ENCODE data around the gene SLITRK3.
"Not testable (repeated sequence)": the region's sequence is repeated elsewhere in the genome, so short reads cannot be mapped to it uniquely, and the experiment has no call there.

Gene SLITRK3

DNA sequence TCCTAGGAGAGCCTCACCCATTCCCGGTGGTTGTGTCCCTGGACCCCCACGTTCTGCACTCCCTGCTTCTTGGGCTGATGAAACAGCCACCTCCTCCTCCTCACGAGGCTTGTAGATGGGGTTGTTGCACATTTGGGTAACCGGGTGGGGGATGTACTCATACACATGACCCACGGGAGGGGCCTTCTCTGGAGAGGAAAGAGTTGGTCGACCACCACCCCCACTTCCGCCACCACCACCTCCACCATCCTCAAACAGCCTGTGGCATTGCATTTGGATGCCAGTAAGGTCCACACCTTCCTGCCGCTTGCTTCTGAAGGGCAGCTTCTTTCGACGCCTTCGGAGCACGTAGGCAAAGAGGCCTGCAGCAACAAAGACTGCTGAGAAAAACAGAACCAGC is 7.7 kb downstream of the SLITRK3 start:
- no peak for DNase-seq

DNA sequence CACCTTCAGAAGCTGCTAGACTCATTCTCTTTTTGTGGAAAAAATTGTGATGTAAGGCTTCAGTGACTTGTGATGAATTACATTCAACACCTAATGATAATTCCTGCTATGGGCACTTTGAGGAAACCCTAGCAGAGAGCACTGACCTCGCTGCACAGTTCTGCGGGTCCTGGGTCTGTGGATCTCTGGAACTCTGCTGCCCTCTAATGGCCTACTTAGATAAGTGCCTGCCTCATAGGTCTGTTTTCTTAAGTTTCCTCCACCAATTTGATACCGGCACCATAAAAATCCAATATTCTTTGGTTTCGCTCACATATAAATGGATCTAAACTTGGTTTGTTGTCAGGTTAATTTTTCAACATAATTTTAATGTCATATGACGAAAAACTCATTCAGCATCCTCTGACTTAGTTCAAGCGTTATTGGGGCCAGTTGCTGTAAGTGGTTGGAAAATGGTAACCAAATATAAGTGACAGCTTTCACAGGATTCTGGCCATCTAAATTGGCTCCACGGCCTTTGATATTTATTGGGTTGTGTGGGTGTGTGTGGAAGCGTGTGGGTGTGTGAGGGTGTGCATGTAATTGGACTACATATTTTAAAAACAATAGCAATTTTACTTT is 10.4 kb downstream of the SLITRK3 start:
- DNase-seq: peak; percentile 65

DNA sequence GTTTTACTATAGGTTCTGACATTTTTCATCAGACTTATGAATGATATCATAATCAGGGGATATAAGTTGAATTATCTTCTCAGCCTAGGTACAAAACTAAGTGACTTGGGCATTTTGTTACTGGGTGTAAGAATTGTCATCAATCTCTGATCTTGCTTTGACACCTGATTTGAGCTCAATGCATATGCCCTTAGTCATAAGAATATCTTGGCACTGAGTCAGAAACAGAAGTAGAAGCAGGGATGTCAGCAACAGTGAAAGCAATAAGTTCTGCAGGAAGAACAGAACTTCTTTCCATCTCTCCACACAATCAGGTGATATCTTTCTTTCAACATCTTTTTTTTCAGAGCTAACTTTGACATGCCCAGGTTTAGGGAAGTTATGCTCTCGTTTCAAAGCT is 14.6 kb downstream of the SLITRK3 start:
- DNase-seq: no peak

DNA sequence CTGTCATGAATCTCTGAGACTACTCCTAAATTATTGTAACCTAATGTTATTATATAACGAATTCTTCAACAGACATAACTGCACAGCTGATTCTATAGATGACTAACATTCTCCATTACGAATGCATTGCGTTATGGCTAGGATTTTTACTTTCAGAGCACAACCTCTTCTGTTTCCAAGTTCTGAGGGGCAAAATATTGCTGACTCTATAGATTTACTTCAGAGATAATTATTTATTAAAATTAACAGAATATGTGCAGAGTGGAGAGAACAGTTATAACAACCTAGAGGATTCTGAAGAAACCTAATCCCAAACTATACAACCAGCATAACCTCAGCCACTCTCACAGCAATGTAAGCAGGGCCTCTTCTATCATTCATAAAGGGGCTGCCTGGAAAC is 25.9 kb downstream of the SLITRK3 start:
- DNase-seq: no peak

DNA sequence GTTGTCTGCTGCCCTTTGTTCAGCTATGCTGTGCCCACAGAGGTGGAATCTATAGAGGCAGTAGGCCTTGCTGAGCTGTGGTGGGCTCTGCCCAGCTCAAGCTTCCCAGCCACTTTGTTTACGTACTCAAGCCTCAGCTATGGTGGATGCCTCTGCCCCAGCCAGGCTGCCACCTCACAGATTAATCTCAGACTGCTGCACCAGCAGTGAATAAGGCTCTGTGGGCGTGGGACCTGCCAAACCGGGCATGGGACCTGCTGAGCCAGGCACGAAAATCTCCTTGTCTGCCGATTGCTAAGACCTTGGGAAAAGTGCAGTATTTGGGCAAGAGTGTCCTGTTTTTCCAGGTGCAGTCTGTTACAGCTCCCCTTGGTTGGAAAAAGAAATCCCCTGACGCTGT is 26.8 kb downstream of the SLITRK3 start:
- no peak for DNase-seq

DNA sequence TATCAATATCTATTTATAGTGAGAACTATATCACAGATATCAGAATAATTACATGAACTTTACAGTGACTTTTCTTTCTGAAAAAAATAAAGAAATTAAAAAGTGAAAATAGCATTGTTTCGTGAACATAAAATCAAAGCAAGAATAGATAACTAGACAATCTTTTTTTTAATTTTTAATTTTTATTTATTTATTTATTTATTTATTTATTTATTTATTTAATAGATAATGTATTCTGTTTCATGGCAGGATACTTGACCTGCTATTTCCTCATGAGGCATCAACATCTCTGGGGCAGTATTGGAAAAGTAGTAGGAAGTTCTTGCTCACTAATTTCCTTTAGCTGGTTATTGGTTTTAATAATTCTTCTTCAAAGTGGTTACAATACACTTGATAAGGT is 33.3 kb downstream of the SLITRK3 start:
- no peak for DNase-seq

DNA sequence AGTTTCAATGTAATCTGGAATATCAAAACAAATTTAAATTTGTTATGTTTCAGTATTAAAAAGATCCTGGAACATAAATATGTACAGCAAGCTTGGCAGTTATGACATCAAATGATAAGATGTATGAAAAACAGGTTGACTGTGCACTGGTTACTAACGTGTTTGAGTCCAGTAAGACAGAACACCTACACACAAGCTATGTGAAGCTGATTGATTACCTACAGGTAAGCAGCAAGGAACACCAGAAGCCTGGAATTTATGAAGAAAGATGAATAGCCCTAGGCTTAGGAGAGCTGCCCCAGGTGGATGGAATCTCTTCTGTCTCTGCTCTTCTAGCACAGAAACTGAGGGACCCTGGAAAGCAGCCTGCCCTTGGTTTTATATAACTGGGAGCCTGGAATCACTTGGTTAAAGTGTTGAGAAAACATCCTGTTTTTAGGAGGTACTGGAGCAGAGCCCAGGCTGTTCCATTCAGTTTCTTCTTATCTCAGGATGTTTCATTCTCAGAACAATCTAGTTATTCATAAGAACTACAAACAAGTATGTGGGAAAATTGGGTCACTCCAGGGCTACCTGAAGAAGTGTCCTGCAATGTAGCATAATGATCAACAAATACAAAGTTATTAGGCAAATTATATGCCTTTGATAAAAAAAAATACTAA is 36.3 kb downstream of the SLITRK3 start:
- no peak for DNase-seq

DNA sequence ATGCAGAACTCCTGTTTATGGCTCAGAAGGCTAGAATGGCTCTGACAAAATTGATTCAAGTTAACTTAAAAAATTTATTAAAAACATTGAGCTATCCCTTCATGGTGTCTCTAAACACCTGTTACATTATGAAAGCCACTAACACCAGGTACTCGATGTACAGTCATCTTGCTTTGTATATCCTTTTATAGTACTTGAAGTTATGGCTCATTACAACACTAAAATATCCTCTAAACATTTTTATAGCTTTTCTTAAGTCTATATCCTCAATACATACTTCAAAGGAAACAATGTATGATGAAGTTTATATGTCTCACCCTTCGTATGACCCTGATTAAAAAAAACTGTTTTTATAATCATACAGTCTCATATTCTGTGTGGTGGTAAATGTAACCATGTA is 38.2 kb downstream of the SLITRK3 start:
- DNase-seq: no peak

DNA sequence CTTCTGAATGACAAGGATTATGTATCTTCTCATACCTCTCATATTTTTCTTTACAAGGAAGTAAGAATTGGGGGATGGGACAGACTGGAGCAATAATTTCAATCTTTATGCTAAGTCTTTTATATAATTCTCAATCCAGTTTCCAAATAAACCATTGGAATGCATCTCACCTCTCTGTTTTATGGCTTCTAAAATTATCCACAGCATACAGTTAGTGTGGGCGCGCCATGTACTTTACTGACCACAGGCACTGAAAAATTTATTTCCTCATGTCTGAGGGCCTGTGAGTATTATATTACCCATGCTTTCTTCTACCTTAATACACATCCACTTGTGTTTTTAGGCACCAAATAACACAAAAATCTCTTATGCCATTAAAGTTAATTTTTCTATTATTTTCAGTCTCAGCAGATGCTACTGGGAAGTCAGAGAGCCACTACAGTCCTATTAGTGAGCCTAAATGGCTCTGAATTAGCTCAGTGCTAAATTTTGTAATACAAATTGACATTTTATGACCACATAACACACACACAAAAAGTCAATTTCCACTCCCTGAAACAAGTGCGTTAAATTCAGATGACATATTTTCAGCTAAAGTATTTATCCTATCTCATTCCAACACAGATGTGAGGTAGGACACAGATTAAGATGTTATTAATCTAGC is 39.3 kb downstream of the SLITRK3 start:
- DNase-seq: no peak

DNA sequence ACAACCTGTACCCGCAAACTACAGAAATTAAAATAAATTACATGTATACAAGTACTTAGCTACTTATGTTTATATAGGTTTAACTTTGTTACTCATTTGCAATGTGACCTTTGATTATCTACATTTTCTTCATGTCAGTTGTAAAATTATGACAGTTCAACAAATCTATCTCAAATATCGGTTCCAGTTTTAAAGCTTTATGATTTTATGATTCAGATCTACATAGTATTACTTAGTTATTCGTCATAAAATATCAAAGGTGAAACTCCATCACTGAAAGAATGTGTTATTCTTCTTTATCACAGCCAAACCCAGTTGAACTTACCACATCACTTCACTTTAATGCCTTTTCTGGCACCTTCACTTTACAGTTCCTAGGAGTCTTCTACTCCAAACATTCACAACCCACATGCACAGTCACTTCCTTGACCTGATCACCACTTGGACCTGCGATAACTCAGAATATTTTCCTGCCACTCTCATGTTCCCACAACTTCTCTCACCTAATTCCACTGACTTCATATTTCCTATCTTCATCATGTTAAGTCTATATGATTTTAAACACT is 47.2 kb downstream of the SLITRK3 start:
- no peak for DNase-seq

DNA sequence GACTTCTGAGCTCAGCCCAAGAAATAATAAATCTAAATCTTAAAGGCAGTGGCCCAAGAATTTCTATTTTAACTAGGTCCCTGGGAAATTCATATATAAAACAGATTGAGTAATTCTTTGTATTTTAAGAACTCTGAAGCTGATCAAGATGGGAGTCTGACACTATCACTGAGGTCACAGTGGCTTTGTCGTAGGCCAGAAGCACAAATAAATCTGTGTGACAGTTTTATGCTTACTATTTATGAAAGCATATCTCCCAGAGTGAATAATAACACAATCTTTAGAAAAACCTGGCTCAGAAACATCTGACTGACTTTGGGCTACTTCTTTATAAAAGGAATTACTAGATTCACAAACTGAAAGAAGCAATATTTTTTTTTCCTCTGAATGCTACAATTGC is 51.9 kb downstream of the SLITRK3 start:
- no peak for DNase-seq

DNA sequence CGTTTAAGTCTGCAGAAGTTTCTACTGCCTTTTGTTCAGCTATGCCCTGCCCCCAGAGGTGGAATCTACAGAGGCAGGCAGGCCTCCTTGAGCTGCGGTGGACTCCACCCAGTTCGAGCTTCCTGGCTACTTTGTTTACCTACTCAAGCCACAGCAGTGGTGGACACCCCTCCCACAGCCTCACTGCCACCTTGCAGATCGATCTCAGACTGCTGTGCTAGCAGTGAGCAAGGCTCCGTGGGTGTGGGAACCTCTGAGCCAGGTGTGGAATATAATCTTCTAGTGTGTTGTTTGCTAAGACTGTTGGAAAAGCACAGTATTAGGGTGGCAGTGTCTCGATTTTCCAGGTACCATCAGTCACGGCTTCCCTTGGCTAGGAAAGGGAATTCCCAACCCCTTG is 56.3 kb downstream of the SLITRK3 start:
- DNase-seq: not testable (repeated sequence)

Measured in NCI-H1417 treated with DMSO at 0.1 percent for 48 hours (cell line).